Thyroid gland (tissue), 4 donors: ENCODE results near the gene GAS1. TPM values are rescaled to one million over a fixed set of nuclear protein-coding genes. Genes with fewer than 3 reads are reported as not detected.

Experiments used
- DNase-seq, 2 donors: peaks; one replicate each; pipeline ENCODE4 v3.0.0-alpha.2; 2019
- H3K27ac ChIP-seq, 3 donors: fragments of 200-600 bp; sonication (generic); 1 replicate in 2 of 3; 2 replicates in 1 of 3; pipeline ENCODE4 v1.5.1; 2016 to 2019; ENCODE audit warnings: mild to moderate bottlenecking in 1 of 3, moderate library complexity in 1 of 3
- H3K27me3 ChIP-seq: fragments of 200-600 bp; sonication (generic); one replicate; pipeline ENCODE4 v1.5.1; 2019
- H3K36me3 ChIP-seq, 2 donors: fragments of 200-600 bp; sonication (generic); one replicate each; pipeline ENCODE4 v1.5.1; 2016 to 2019
- H3K4me1 ChIP-seq, 2 donors: fragments of 200-600 bp; sonication (generic); one replicate each; pipeline ENCODE4 v1.5.1; 2017 to 2019
- H3K4me3 ChIP-seq, 3 donors: fragments of 200-600 bp; sonication (generic); replicated peaks in 1 of 3; 1 replicate in 2 of 3; 2 replicates in 1 of 3; pipeline ENCODE4 v1.5.1; 2016; ENCODE audit warnings: mild to moderate bottlenecking in 1 of 3
- H3K9me3 ChIP-seq: fragments of 200-600 bp; sonication (generic); one replicate; pipeline ENCODE4 v1.5.1; 2017
- CTCF ChIP-seq, 6 experiments: fragments of 200-600 bp in 3 of 6; fragments of 450-650 bp in 3 of 6; sonication (generic) in 3 of 6; IDR thresholded peaks; one replicate each; pipeline ENCODE4 v1.5.1; 2016 to 2019; ENCODE audit warnings: antibody characterized with exemption in 6 of 6, mild to moderate bottlenecking in 2 of 6, inconsistent platforms in 1 of 6, moderate library complexity in 1 of 6
- POLR2A ChIP-seq, 2 donors: fragments of 450-650 bp; IDR thresholded peaks; one replicate each; pipeline ENCODE4 v1.6.1; 2017; ENCODE audit warnings: antibody characterized with exemption in 2 of 2, mild to moderate bottlenecking in 2 of 2, moderate library complexity in 1 of 2
- WGBS, 2 donors: methylation state at CpG; one replicate each; pipeline ENCODE4 v1.1.5; 2017; 5-methylcytosine and 5-hydroxymethylcytosine counted together
- intact Hi-C: fragments of 100-400 bp; cut with DNase I; formaldehyde crosslinking; loops from one replicate; pipeline ENCODE4 v1.15.1; 2023
- total RNA-seq, 4 donors: library from RNA; depleted of rRNA; stranded (reverse); fragments of >200 nt; gene quantifications; one replicate each; pipeline ENCODE4 v1.2.3, GENCODE V29; 2016

The GAS1 gene
- total RNA-seq, 4 donors from 2014 or later, result 17.1 to 88.6 (median 35.3) TPM

GRCh38 chr9:86945728-86946200 lies 1.5 kb downstream of the GAS1 start:
- Histone ChIP-seq H3K4me3 (peak overlapping the region; percentile 27 to 75 (median 49)), H3K36me3 (no peaks in the 10 kb centered on the region), H3K27me3 (peaks cover 7% of the 10 kb centered on the region), H3K27ac (peak overlapping the region; percentile 51 to 89 (median 85)), H3K9me3 (no peaks in the 10 kb centered on the region), H3K4me1 (peaks cover 13% of the 10 kb centered on the region in 2 donors)
- DNase-seq, result no peak
- TF ChIP-seq CTCF (IDR thresholded peaks at IDR 0.05), result no peak
- TF ChIP-seq POLR2A (IDR thresholded peaks at IDR 0.05), result no peak
- WGBS, 2 donors, result 1% methylated on average over 15 of the region's 62 CpGs; no CpG with 5 or more reads in 1 of the 2 donors
- intact Hi-C loops, result no loop called here

GRCh38 chr9:86944796-86945727 lies 2.2 kb downstream of the GAS1 start:
- H3K27ac ChIP-seq, result peak overlapping the region; percentile 51 to 89 (median 85)
- DNase-seq, result no peak
- H3K4me1 ChIP-seq, result peaks cover 13% of the 10 kb centered on the region in 2 donors
- peaks cover 7% of the 10 kb centered on the region for H3K27me3 ChIP-seq
- no peaks in the 10 kb centered on the region for H3K9me3 ChIP-seq
- H3K4me3 ChIP-seq, result peak overlapping the region; percentile 27 to 75 (median 49)
- no peak for TF ChIP-seq POLR2A (IDR thresholded peaks at IDR 0.05)
- TF ChIP-seq CTCF (IDR thresholded peaks at IDR 0.05), result no peak
- intact Hi-C loops, result no loop called here
- 37 to 72% methylated on average over 12 to 21 of the region's 27 CpGs for WGBS, 2 donors
- no peaks in the 10 kb centered on the region for H3K36me3 ChIP-seq

- no peak overlapping the region for H3K27ac ChIP-seq
- peak; percentile 15 to 36 for DNase-seq
These were observed 3.8 kb downstream of the GAS1 start for GRCh38 chr9:86943201-86944113.

More at GRCh38 chr9:86943201-86944113, 3.8 kb downstream of the GAS1 start:
- H3K9me3 ChIP-seq, result no peaks in the 10 kb centered on the region
- no peak overlapping the region for H3K4me3 ChIP-seq
- 17 to 22% methylated on average over 12 of the region's 12 CpGs for WGBS, 2 donors
- H3K36me3 ChIP-seq, result no peaks in the 10 kb centered on the region
- peaks cover 9 to 13% of the 10 kb centered on the region in 2 donors for H3K4me1 ChIP-seq
- intact Hi-C loops, result no loop called here
- peaks cover 10% of the 10 kb centered on the region for H3K27me3 ChIP-seq
- TF ChIP-seq CTCF (IDR thresholded peaks at IDR 0.05) (no peak), POLR2A (IDR thresholded peaks at IDR 0.05) (no peak)
